ACC112 (cell line): Measurements from ENCODE around the gene OGG1.

Experiments used
- H2AFZ ChIP-seq: fragments of 200-600 bp; sonication (generic); one replicate; pipeline ENCODE4 v1.6.0; 2017; ENCODE audit warnings: antibody characterized with exemption, low read length; ENCODE audit not compliant: unreplicated experiment
- H3K27ac ChIP-seq: fragments of 200-600 bp; sonication (generic); 2 replicates; pipeline ENCODE4 v1.5.1; 2014; ENCODE audit warnings: low read depth, mild to moderate bottlenecking, antibody characterized with exemption, low read length, moderate library complexity
- H3K27me3 ChIP-seq: fragments of 200-600 bp; sonication (generic); 2 replicates; pipeline ENCODE4 v1.6.1; 2014; ENCODE audit warnings: mild to moderate bottlenecking, antibody characterized with exemption, low read length, moderate library complexity, mixed read lengths; ENCODE audit not compliant: insufficient read depth
- H3K36me3 ChIP-seq: fragments of 200-600 bp; sonication (generic); 2 replicates; pipeline ENCODE4 v1.6.1; 2016; ENCODE audit warnings: mild to moderate bottlenecking, antibody characterized with exemption, low read length, moderate library complexity, mixed read lengths; ENCODE audit not compliant: insufficient read depth
- H3K4me1 ChIP-seq: fragments of 200-600 bp; sonication (generic); one replicate; pipeline ENCODE4 v1.6.1; 2016; ENCODE audit warnings: low read length, mixed read lengths; ENCODE audit not compliant: insufficient read depth, unreplicated experiment, control insufficient read depth
- H3K4me3 ChIP-seq: fragments of 200-600 bp; sonication (generic); 2 replicates; pipeline ENCODE4 v1.5.1; 2014; ENCODE audit warnings: mild to moderate bottlenecking, low read depth, low read length
- H3K79me2 ChIP-seq: fragments of 200-600 bp; sonication (generic); one replicate; pipeline ENCODE4 v1.6.0; 2016; ENCODE audit warnings: low read length; ENCODE audit not compliant: control insufficient read depth, unreplicated experiment, insufficient read depth

OGG1 gene

GRCh38 chr3:9745521-9745920, 4.2 kb upstream of the OGG1 start:
- H3K27me3 ChIP-seq: no peaks in the 10 kb centered on the region
- H3K79me2 ChIP-seq: peaks cover 4% of the 10 kb centered on the region
- no peak overlapping the region for H3K27ac ChIP-seq
- peaks cover 15% of the 10 kb centered on the region; the same call in 1 of the 2 replicates for H3K36me3 ChIP-seq
- no peak overlapping the region for H3K4me3 ChIP-seq
- H2AFZ ChIP-seq: no peak overlapping the region
- peaks cover 34% of the 10 kb centered on the region for H3K4me1 ChIP-seq

- peaks cover 14% of the 10 kb centered on the region; the same call in 1 of the 2 replicates for H3K36me3 ChIP-seq
- no peaks in the 10 kb centered on the region for H3K27me3 ChIP-seq
- H3K4me1 ChIP-seq: peaks cover 34% of the 10 kb centered on the region
- H3K79me2 ChIP-seq: peaks cover 12% of the 10 kb centered on the region
- H2AFZ ChIP-seq: no peak overlapping the region
- no peak overlapping the region for H3K4me3 ChIP-seq
- peak overlapping the region; percentile 68 for H3K27ac ChIP-seq
Measured at GRCh38 chr3:9746330-9746729, 3.4 kb upstream of the OGG1 start.

- Histone ChIP-seq H2AFZ (no peak overlapping the region), H3K27ac (peak overlapping the region; percentile 68), H3K36me3 (peaks cover 16% of the 10 kb centered on the region; the same call in 1 of the 2 replicates), H3K79me2 (peaks cover 17% of the 10 kb centered on the region), H3K4me1 (peaks cover 39% of the 10 kb centered on the region), H3K27me3 (no peaks in the 10 kb centered on the region), H3K4me3 (no peak overlapping the region)
Measured at GRCh38 chr3:9747267-9747666, 2.5 kb upstream of the OGG1 start.

GRCh38 chr3:9748031-9748430, 1.7 kb upstream of the OGG1 start:
- Histone ChIP-seq H2AFZ (no peak overlapping the region), H3K4me1 (peaks cover 39% of the 10 kb centered on the region), H3K27ac (no peak overlapping the region), H3K79me2 (peaks cover 17% of the 10 kb centered on the region), H3K27me3 (no peaks in the 10 kb centered on the region), H3K36me3 (peaks cover 12% of the 10 kb centered on the region; the same call in 1 of the 2 replicates), H3K4me3 (no peak overlapping the region)

- Histone ChIP-seq H3K4me1 (peaks cover 39% of the 10 kb centered on the region), H2AFZ (no peak overlapping the region), H3K27ac (peak overlapping the region; percentile 60), H3K4me3 (peak overlapping the region; percentile 79), H3K36me3 (peaks cover 12% of the 10 kb centered on the region; the same call in 1 of the 2 replicates), H3K27me3 (no peaks in the 10 kb centered on the region), H3K79me2 (peaks cover 17% of the 10 kb centered on the region)
Measured at GRCh38 chr3:9749296-9749644, 482 bp upstream of the OGG1 start.

GRCh38 chr3:9750556-9751411, 1.0 kb downstream of the OGG1 start:
- Histone ChIP-seq H2AFZ (peak overlapping the region; percentile 3), H3K4me3 (peak overlapping the region; percentile 79), H3K36me3 (peaks cover 12% of the 10 kb centered on the region; the same call in 1 of the 2 replicates), H3K79me2 (peaks cover 17% of the 10 kb centered on the region), H3K4me1 (peaks cover 45% of the 10 kb centered on the region), H3K27ac (no peak overlapping the region), H3K27me3 (no peaks in the 10 kb centered on the region)

GRCh38 chr3:9754678-9755077, 4.9 kb downstream of the OGG1 start:
- no peaks in the 10 kb centered on the region for H3K27me3 ChIP-seq
- peaks cover 15% of the 10 kb centered on the region for H3K79me2 ChIP-seq
- H3K4me1 ChIP-seq: peaks cover 13% of the 10 kb centered on the region
- H3K4me3 ChIP-seq: no peak overlapping the region
- H3K36me3 ChIP-seq: peaks cover 10% of the 10 kb centered on the region; the same call in 1 of the 2 replicates
- H3K27ac ChIP-seq: no peak overlapping the region
- H2AFZ ChIP-seq: no peak overlapping the region

GRCh38 chr3:9757427-9757826, 7.7 kb downstream of the OGG1 start:
- Histone ChIP-seq H3K4me1 (peaks cover 8% of the 10 kb centered on the region), H3K36me3 (peaks cover 6% of the 10 kb centered on the region; the same call in 1 of the 2 replicates), H3K79me2 (no peaks in the 10 kb centered on the region), H2AFZ (no peak overlapping the region), H3K27ac (no peak overlapping the region), H3K27me3 (no peaks in the 10 kb centered on the region), H3K4me3 (no peak overlapping the region)

- Histone ChIP-seq H3K36me3 (peaks cover 6% of the 10 kb centered on the region; the same call in 1 of the 2 replicates), H3K4me1 (no peaks in the 10 kb centered on the region), H3K4me3 (no peak overlapping the region), H3K27ac (no peak overlapping the region), H3K27me3 (no peaks in the 10 kb centered on the region), H3K79me2 (no peaks in the 10 kb centered on the region), H2AFZ (no peak overlapping the region)
Measured at GRCh38 chr3:9760779-9761505, 11.2 kb downstream of the OGG1 start.

- Histone ChIP-seq H3K36me3 (peaks cover 3% of the 10 kb centered on the region; the same call in 1 of the 2 replicates), H2AFZ (no peak overlapping the region), H3K27me3 (no peaks in the 10 kb centered on the region), H3K79me2 (no peaks in the 10 kb centered on the region), H3K4me1 (no peaks in the 10 kb centered on the region), H3K27ac (no peak overlapping the region), H3K4me3 (no peak overlapping the region)
Measured at GRCh38 chr3:9761919-9762318, 12.2 kb downstream of the OGG1 start.
